HEK293 (cell line): ENCODE measurements around the gene S100A10.

Experiments used
- CTCF ChIA-PET: fragments of 350-600 bp; formaldehyde crosslinking; extraction: SDS; loops from one replicate; lab custom pipeline; 2021; ENCODE audit warnings: antibody characterized with exemption; lab: Yijun Ruan, JAX
- POLR2A ChIA-PET: fragments of 300-600 bp; formaldehyde crosslinking; extraction: SDS; loops from one replicate; lab custom pipeline; 2020; ENCODE audit warnings: antibody characterized with exemption, inconsistent platforms; lab: Yijun Ruan, JAX
- H3K27ac ChIP-seq: fragments of 200-500 bp; sonication (Bioruptor generic); 2 replicates; pipeline ENCODE4 v1.5.1; 2014; ENCODE audit warnings: low read depth, low read length, control low read depth, inconsistent platforms; ENCODE audit errors: extremely low read depth
- H3K36me3 ChIP-seq, 2 experiments: fragments of 200-500 bp in 1 of 2; sonication (Bioruptor generic) in 1 of 2; 1 replicate in 1 of 2; 2 replicates in 1 of 2; pipeline ENCODE4 v1.5.1; 2014 to 2017; ENCODE audit warnings: inconsistent platforms in 2 of 2, low read length in 2 of 2; ENCODE audit not compliant: control insufficient read depth in 2 of 2, insufficient read depth in 1 of 2
- H3K4me1 ChIP-seq: fragments of 200-500 bp; sonication (Bioruptor generic); 2 replicates; pipeline ENCODE4 v1.5.1; 2014; ENCODE audit warnings: mild to moderate bottlenecking, low read length, inconsistent platforms; ENCODE audit not compliant: control insufficient read depth, insufficient read depth
- H3K4me3 ChIP-seq: 2 replicates; pipeline ENCODE4 v1.5.1; 2011; ENCODE audit warnings: low read depth, mild to moderate bottlenecking, control low read depth, low read length, moderate library complexity
- H3K9me3 ChIP-seq: fragments of 200-500 bp; sonication (Bioruptor generic); 2 replicates; pipeline ENCODE4 v1.5.1; 2014; ENCODE audit warnings: low read depth, low read length, inconsistent platforms; ENCODE audit not compliant: control insufficient read depth, insufficient read depth
- IKZF3 ChIP-seq: fragments of 450-650 bp; IDR thresholded peaks from 2 replicates; pipeline ENCODE4 v1.5.0; 2018; ENCODE audit warnings: missing biosample characterization, mild to moderate bottlenecking, missing genetic modification characterization, moderate library complexity
- KLF10 ChIP-seq: fragments of 450-650 bp; IDR thresholded peaks from 2 replicates; pipeline ENCODE4 v1.5.1; 2018; ENCODE audit warnings: missing biosample characterization, mild to moderate bottlenecking, missing genetic modification characterization
- KLF8 ChIP-seq: fragments of 450-650 bp; formaldehyde crosslinking; IDR thresholded peaks from 2 replicates; pipeline ENCODE4 v1.5.1; 2016; ENCODE audit warnings: missing biosample characterization, missing genetic modification characterization
- MYNN ChIP-seq: fragments of 450-650 bp; formaldehyde crosslinking; IDR thresholded peaks from 2 replicates; pipeline ENCODE4 v1.5.1; 2016; ENCODE audit warnings: missing biosample characterization, missing genetic modification characterization, borderline replicate concordance
- MZF1 ChIP-seq: fragments of 450-650 bp; formaldehyde crosslinking; IDR thresholded peaks from 2 replicates; pipeline ENCODE4 v1.5.1; 2017; ENCODE audit warnings: missing biosample characterization, missing genetic modification characterization, borderline replicate concordance
- REPIN1 ChIP-seq: fragments of 450-650 bp; formaldehyde crosslinking; IDR thresholded peaks from 2 replicates; pipeline ENCODE4 v1.5.1; 2017; ENCODE audit warnings: missing biosample characterization, missing genetic modification characterization, low read depth
- ZEB2 ChIP-seq: fragments of 450-650 bp; formaldehyde crosslinking; IDR thresholded peaks from 2 replicates; pipeline ENCODE4 v1.5.1; 2016; ENCODE audit warnings: missing biosample characterization, missing genetic modification characterization
- ZFP41 ChIP-seq: fragments of 450-650 bp; formaldehyde crosslinking; IDR thresholded peaks from 2 replicates; pipeline ENCODE4 v1.5.1; 2016; ENCODE audit warnings: missing biosample characterization, missing genetic modification characterization, borderline replicate concordance
- ZNF175 ChIP-seq: fragments of 450-650 bp; formaldehyde crosslinking; IDR thresholded peaks from 2 replicates; pipeline ENCODE4 v1.5.1; 2016; ENCODE audit warnings: missing biosample characterization, missing genetic modification characterization
- ZNF341 ChIP-seq: fragments of 450-650 bp; formaldehyde crosslinking; IDR thresholded peaks from 2 replicates; pipeline ENCODE4; 2016; ENCODE audit warnings: low read depth, missing biosample characterization, missing genetic modification characterization
- ZNF501 ChIP-seq: fragments of 450-650 bp; formaldehyde crosslinking; IDR thresholded peaks from 2 replicates; pipeline ENCODE4 v1.5.1; 2016; ENCODE audit warnings: missing biosample characterization, missing genetic modification characterization
- ZNF530 ChIP-seq: fragments of 450-650 bp; formaldehyde crosslinking; IDR thresholded peaks from 2 replicates; pipeline ENCODE4 v1.5.1; 2016; ENCODE audit warnings: low read depth, missing biosample characterization, missing genetic modification characterization
- ZNF544 ChIP-seq: fragments of 450-650 bp; formaldehyde crosslinking; IDR thresholded peaks from 2 replicates; pipeline ENCODE4 v1.5.0; 2017; ENCODE audit warnings: missing biosample characterization, missing genetic modification characterization
- ZNF629 ChIP-seq: fragments of 450-650 bp; formaldehyde crosslinking; IDR thresholded peaks from 2 replicates; pipeline ENCODE4 v1.5.1; 2017; ENCODE audit warnings: missing biosample characterization, missing genetic modification characterization
- ZNF837 ChIP-seq: fragments of 450-650 bp; formaldehyde crosslinking; IDR thresholded peaks from 2 replicates; pipeline ENCODE4 v1.5.1; 2016; ENCODE audit warnings: missing biosample characterization, missing genetic modification characterization
- TF ChIP-seq, protein P1 (sequence below): fragments of 450-650 bp; formaldehyde crosslinking; IDR thresholded peaks from 2 replicates; pipeline ENCODE4 v1.5.1; 2017; ENCODE audit warnings: missing biosample characterization, missing genetic modification characterization
- TF ChIP-seq, protein P2 (sequence below): fragments of 450-650 bp; formaldehyde crosslinking; IDR thresholded peaks from 2 replicates; pipeline ENCODE4 v1.5.1; 2016; ENCODE audit warnings: missing biosample characterization, missing genetic modification characterization
- TF ChIP-seq, protein P3 (sequence below): fragments of 450-650 bp; formaldehyde crosslinking; IDR thresholded peaks from 2 replicates; pipeline ENCODE4 v1.5.1; 2016; ENCODE audit warnings: missing biosample characterization, missing genetic modification characterization
- TF ChIP-seq, protein P4 (sequence below): fragments of 450-650 bp; formaldehyde crosslinking; IDR thresholded peaks from 2 replicates; pipeline ENCODE4 v1.5.1; 2016; ENCODE audit warnings: missing biosample characterization, missing genetic modification characterization
- TF ChIP-seq, protein P5 (sequence below): fragments of 450-650 bp; formaldehyde crosslinking; IDR thresholded peaks from 2 replicates; pipeline ENCODE4 v1.5.1; 2016; ENCODE audit warnings: missing biosample characterization, missing genetic modification characterization
- TF ChIP-seq, protein P6 (sequence below): fragments of 450-650 bp; IDR thresholded peaks from 2 replicates; pipeline ENCODE4 v1.5.1; 2018; ENCODE audit warnings: missing biosample characterization, missing genetic modification characterization

Gene S100A10

DNA sequence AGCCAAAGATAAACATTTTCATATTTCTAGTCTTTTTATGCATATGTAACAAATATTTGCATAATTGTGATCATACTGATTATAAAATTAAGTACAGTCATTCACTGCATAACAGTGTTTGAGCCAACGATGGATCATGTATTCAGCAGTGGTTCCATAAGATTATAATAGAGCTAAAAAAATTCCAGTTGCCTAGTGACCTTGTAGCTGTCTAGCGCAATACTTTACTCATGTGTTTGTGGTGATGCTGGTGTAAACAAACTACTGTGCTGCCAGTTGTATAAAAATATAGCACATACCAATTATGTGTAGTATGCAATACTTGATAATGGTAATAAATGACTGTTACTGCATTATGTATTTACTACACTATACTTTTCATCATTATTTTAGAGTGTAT lies 2.1 kb upstream of the S100A10 start (continued):
- TF ChIP-seq REPIN1 (tag by site-specific recombination): no peak
- no peak for TF ChIP-seq ZNF501 (tag by site-specific recombination)
- TF ChIP-seq ZFP41 (tag by site-specific recombination): no peak
- TF ChIP-seq ZNF837 (tag by site-specific recombination): no peak
- no peak for TF ChIP-seq ZNF530 (tag by site-specific recombination)
- TF ChIP-seq ZNF175 (tag by site-specific recombination): no peak
- TF ChIP-seq MYNN (tag by site-specific recombination): no peak
- no peak for TF ChIP-seq ZNF544 (tag by site-specific recombination)
- TF ChIP-seq ZEB2 (tag by site-specific recombination): no peak
- no peak for TF ChIP-seq ZNF629 (tag by site-specific recombination)
- TF ChIP-seq, protein P1, sequence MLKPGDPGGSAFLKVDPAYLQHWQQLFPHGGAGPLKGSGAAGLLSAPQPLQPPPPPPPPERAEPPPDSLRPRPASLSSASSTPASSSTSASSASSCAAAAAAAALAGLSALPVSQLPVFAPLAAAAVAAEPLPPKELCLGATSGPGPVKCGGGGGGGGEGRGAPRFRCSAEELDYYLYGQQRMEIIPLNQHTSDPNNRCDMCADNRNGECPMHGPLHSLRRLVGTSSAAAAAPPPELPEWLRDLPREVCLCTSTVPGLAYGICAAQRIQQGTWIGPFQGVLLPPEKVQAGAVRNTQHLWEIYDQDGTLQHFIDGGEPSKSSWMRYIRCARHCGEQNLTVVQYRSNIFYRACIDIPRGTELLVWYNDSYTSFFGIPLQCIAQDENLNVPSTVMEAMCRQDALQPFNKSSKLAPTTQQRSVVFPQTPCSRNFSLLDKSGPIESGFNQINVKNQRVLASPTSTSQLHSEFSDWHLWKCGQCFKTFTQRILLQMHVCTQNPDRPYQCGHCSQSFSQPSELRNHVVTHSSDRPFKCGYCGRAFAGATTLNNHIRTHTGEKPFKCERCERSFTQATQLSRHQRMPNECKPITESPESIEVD (tag by site-specific recombination): no peak
- TF ChIP-seq, protein P2, sequence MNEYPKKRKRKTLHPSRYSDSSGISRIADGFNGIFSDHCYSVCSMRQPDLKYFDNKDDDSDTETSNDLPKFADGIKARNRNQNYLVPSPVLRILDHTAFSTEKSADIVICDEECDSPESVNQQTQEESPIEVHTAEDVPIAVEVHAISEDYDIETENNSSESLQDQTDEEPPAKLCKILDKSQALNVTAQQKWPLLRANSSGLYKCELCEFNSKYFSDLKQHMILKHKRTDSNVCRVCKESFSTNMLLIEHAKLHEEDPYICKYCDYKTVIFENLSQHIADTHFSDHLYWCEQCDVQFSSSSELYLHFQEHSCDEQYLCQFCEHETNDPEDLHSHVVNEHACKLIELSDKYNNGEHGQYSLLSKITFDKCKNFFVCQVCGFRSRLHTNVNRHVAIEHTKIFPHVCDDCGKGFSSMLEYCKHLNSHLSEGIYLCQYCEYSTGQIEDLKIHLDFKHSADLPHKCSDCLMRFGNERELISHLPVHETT (tag by site-specific recombination): no peak

DNA sequence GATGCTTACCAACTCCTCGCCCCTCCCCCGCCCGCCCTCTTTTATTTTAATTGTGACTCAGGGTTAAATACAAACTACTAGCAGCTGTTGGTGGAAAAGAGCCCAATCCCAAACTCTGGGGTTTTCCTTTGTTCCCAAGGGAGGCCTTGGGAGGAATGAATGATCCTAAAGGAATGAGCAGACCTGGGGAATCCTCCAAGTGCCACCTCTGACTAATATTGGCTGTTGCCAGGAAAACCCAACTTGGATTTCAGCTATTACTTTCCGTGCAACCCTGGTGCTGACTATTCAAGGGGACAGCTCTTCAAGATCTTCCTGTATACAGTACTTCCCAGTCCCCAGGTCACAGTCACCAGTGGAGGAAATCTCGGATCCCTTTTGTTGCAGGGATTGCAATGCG lies 1.3 kb upstream of the S100A10 start:
- Histone ChIP-seq H3K4me1 (peaks cover 24% of the 10 kb centered on the region), H3K4me3 (no peak overlapping the region), H3K9me3 (no peaks in the 10 kb centered on the region), H3K36me3 (no peaks in the 10 kb centered on the region), H3K27ac (peak overlapping the region; percentile 3; the same call in 1 of the 2 replicates)
- CTCF ChIA-PET: interaction anchor here (0.6 to 11.2 kb wide), 8 partner anchors 12 to 384 kb away, joined by 3 to 409 read pairs (median 4); no protein-coding TSS in a partner anchor
- TF ChIP-seq MZF1 (tag by site-specific recombination) (0 out of 2 replicates have a peak, but pooled peaks have one; percentile 12), ZNF341 (tag by site-specific recombination) (peak; percentile 85), KLF10 (tag by site-specific recombination) (no peak), IKZF3 (tag by site-specific recombination) (peak; percentile 53; the same call in 1 of the 2 replicates), KLF8 (tag by site-specific recombination) (0 out of 2 replicates have a peak, but pooled peaks have one; percentile 15)
- TF ChIP-seq, protein P3, sequence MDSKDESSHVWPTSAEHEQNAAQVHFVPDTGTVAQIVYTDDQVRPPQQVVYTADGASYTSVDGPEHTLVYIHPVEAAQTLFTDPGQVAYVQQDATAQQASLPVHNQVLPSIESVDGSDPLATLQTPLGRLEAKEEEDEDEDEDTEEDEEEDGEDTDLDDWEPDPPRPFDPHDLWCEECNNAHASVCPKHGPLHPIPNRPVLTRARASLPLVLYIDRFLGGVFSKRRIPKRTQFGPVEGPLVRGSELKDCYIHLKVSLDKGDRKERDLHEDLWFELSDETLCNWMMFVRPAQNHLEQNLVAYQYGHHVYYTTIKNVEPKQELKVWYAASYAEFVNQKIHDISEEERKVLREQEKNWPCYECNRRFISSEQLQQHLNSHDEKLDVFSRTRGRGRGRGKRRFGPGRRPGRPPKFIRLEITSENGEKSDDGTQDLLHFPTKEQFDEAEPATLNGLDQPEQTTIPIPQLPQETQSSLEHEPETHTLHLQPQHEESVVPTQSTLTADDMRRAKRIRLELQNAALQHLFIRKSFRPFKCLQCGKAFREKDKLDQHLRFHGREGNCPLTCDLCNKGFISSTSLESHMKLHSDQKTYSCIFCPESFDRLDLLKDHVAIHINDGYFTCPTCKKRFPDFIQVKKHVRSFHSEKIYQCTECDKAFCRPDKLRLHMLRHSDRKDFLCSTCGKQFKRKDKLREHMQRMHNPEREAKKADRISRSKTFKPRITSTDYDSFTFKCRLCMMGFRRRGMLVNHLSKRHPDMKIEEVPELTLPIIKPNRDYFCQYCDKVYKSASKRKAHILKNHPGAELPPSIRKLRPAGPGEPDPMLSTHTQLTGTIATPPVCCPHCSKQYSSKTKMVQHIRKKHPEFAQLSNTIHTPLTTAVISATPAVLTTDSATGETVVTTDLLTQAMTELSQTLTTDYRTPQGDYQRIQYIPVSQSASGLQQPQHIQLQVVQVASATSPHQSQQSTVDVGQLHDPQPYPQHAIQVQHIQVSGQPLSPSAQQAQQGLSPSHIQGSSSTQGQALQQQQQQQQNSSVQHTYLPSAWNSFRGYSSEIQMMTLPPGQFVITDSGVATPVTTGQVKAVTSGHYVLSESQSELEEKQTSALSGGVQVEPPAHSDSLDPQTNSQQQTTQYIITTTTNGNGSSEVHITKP (tag by site-specific recombination): peak; percentile 73
- TF ChIP-seq, protein P4, sequence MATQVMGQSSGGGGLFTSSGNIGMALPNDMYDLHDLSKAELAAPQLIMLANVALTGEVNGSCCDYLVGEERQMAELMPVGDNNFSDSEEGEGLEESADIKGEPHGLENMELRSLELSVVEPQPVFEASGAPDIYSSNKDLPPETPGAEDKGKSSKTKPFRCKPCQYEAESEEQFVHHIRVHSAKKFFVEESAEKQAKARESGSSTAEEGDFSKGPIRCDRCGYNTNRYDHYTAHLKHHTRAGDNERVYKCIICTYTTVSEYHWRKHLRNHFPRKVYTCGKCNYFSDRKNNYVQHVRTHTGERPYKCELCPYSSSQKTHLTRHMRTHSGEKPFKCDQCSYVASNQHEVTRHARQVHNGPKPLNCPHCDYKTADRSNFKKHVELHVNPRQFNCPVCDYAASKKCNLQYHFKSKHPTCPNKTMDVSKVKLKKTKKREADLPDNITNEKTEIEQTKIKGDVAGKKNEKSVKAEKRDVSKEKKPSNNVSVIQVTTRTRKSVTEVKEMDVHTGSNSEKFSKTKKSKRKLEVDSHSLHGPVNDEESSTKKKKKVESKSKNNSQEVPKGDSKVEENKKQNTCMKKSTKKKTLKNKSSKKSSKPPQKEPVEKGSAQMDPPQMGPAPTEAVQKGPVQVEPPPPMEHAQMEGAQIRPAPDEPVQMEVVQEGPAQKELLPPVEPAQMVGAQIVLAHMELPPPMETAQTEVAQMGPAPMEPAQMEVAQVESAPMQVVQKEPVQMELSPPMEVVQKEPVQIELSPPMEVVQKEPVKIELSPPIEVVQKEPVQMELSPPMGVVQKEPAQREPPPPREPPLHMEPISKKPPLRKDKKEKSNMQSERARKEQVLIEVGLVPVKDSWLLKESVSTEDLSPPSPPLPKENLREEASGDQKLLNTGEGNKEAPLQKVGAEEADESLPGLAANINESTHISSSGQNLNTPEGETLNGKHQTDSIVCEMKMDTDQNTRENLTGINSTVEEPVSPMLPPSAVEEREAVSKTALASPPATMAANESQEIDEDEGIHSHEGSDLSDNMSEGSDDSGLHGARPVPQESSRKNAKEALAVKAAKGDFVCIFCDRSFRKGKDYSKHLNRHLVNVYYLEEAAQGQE (tag by site-specific recombination): peak; percentile 90
- TF ChIP-seq, protein P5, sequence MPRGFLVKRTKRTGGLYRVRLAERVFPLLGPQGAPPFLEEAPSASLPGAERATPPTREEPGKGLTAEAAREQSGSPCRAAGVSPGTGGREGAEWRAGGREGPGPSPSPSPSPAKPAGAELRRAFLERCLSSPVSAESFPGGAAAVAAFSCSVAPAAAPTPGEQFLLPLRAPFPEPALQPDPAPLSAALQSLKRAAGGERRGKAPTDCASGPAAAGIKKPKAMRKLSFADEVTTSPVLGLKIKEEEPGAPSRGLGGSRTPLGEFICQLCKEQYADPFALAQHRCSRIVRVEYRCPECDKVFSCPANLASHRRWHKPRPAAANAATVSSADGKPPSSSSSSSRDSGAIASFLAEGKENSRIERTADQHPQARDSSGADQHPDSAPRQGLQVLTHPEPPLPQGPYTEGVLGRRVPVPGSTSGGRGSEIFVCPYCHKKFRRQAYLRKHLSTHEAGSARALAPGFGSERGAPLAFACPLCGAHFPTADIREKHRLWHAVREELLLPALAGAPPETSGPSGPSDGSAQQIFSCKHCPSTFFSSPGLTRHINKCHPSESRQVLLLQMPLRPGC: peak; percentile 35; the same call in 1 of the 2 replicates
- TF ChIP-seq, protein P6, sequence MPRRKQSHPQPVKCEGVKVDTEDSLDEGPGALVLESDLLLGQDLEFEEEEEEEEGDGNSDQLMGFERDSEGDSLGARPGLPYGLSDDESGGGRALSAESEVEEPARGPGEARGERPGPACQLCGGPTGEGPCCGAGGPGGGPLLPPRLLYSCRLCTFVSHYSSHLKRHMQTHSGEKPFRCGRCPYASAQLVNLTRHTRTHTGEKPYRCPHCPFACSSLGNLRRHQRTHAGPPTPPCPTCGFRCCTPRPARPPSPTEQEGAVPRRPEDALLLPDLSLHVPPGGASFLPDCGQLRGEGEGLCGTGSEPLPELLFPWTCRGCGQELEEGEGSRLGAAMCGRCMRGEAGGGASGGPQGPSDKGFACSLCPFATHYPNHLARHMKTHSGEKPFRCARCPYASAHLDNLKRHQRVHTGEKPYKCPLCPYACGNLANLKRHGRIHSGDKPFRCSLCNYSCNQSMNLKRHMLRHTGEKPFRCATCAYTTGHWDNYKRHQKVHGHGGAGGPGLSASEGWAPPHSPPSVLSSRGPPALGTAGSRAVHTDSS (tag by site-specific recombination): no peak
- POLR2A ChIA-PET: interaction anchor here (0.7 to 1.6 kb wide), 3 partner anchors 19 to 59 kb away, joined by 3 to 6 read pairs (median 3); no protein-coding TSS in a partner anchor
